DOHH2 (cell line): ENCODE results near the gene DOP1A.

Experiments used
- H3F3A ChIP-seq: fragments of 200-600 bp; sonication (generic), shearing (Covaris generic); 2 replicates; pipeline ENCODE4 v1.6.0; 2016; ENCODE audit warnings: antibody characterized with exemption, mild to moderate bottlenecking; ENCODE audit not compliant: control insufficient read depth, insufficient read depth
- H3K27ac ChIP-seq: fragments of 200-600 bp; sonication (generic); 2 replicates; pipeline ENCODE4 v1.5.1; 2014; ENCODE audit warnings: low read depth, mild to moderate bottlenecking, low read length, moderate library complexity
- H3K27me3 ChIP-seq: fragments of 200-600 bp; sonication (generic); 2 replicates; pipeline ENCODE4 v1.6.1; 2014; ENCODE audit warnings: mild to moderate bottlenecking, low read length, mixed read lengths; ENCODE audit not compliant: control insufficient read depth
- H3K36me3 ChIP-seq: fragments of 200-600 bp; sonication (generic); 2 replicates; pipeline ENCODE4 v1.6.1; 2014; ENCODE audit warnings: mild to moderate bottlenecking, low read length, moderate library complexity, mixed read lengths; ENCODE audit not compliant: control insufficient read depth
- H3K4me1 ChIP-seq: fragments of 200-600 bp; sonication (generic); 2 replicates; pipeline ENCODE4 v1.6.1; 2014; ENCODE audit warnings: mild to moderate bottlenecking, low read length, mixed read lengths; ENCODE audit not compliant: control insufficient read depth
- H3K4me2 ChIP-seq: fragments of 200-600 bp; sonication (generic); 2 replicates; pipeline ENCODE4 v1.6.0; 2014; ENCODE audit warnings: mild to moderate bottlenecking, low read length, moderate library complexity
- H3K4me3 ChIP-seq: fragments of 200-600 bp; sonication (generic); 2 replicates; pipeline ENCODE4 v1.5.1; 2014; ENCODE audit warnings: mild to moderate bottlenecking, low read length, mixed read lengths
- H3K79me2 ChIP-seq: fragments of 200-600 bp; sonication (generic); 2 replicates; pipeline ENCODE4 v1.6.1; 2014; ENCODE audit warnings: mild to moderate bottlenecking, low read length, mixed read lengths; ENCODE audit not compliant: control insufficient read depth
- H3K9me2 ChIP-seq: fragments of 200-600 bp; sonication (generic); replicated peaks from 2 replicates; pipeline ENCODE4 v1.6.1; 2014; ENCODE audit warnings: mild to moderate bottlenecking, low read length, mixed read lengths; ENCODE audit not compliant: control insufficient read depth
- H3K9me3 ChIP-seq: fragments of 200-600 bp; sonication (generic); 2 replicates; pipeline ENCODE4 v1.6.1; 2014; ENCODE audit warnings: antibody characterized with exemption, low read length, mixed read lengths; ENCODE audit not compliant: control insufficient read depth, insufficient read depth
- H4K20me1 ChIP-seq: fragments of 200-600 bp; sonication (generic); 2 replicates; pipeline ENCODE4 v1.6.0; 2014; ENCODE audit warnings: low read depth, mild to moderate bottlenecking, antibody characterized with exemption, low read length, moderate library complexity; ENCODE audit not compliant: control insufficient read depth, insufficient read depth
- EZH2phosphoT487 ChIP-seq: fragments of 200-600 bp; sonication (generic); IDR thresholded peaks from 2 replicates; pipeline ENCODE4 v1.6.1; 2017; ENCODE audit warnings: borderline replicate concordance, mild to moderate bottlenecking, antibody characterized with exemption, low read length, moderate library complexity, mixed read lengths
- TF ChIP-seq, protein P1 (sequence below): fragments of 200-600 bp; sonication (generic); IDR thresholded peaks from one replicate; pipeline ENCODE4 v1.5.1; 2014; ENCODE audit warnings: antibody characterized with exemption, mild to moderate bottlenecking, low read depth, low read length; ENCODE audit not compliant: poor library complexity, severe bottlenecking

Gene DOP1A

DNA sequence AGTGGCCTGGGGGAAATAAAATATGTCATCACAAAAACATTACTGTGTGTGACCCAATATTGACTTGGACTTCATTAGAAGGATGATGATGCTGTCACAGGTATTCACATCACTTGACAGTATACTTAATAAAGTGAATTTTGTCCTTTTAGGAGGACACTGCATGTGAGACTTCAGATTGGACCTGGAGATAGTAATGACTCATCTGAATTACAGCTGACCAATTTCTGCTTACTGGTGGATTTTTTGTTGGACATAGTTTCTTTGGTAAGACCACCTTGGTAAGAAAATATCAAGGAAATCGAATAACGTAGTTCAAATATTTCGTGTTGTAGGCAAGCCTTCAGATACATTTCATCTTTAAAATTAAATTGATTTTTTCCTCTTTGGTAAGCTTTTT is 57.1 kb downstream of the DOP1A start:
- H3F3A ChIP-seq, result no peaks in the 10 kb centered on the region
- peaks cover 86% of the 10 kb centered on the region for H3K36me3 ChIP-seq
- H3K4me3 ChIP-seq, result no peak overlapping the region
- no peaks in the 10 kb centered on the region for H4K20me1 ChIP-seq
- H3K79me2 ChIP-seq, result no peaks in the 10 kb centered on the region
- no peaks in the 10 kb centered on the region for H3K4me1 ChIP-seq
- TF ChIP-seq, protein P1, sequence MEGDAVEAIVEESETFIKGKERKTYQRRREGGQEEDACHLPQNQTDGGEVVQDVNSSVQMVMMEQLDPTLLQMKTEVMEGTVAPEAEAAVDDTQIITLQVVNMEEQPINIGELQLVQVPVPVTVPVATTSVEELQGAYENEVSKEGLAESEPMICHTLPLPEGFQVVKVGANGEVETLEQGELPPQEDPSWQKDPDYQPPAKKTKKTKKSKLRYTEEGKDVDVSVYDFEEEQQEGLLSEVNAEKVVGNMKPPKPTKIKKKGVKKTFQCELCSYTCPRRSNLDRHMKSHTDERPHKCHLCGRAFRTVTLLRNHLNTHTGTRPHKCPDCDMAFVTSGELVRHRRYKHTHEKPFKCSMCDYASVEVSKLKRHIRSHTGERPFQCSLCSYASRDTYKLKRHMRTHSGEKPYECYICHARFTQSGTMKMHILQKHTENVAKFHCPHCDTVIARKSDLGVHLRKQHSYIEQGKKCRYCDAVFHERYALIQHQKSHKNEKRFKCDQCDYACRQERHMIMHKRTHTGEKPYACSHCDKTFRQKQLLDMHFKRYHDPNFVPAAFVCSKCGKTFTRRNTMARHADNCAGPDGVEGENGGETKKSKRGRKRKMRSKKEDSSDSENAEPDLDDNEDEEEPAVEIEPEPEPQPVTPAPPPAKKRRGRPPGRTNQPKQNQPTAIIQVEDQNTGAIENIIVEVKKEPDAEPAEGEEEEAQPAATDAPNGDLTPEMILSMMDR, result no peak
- H3K9me2 ChIP-seq, result no peaks in the 10 kb centered on the region
- H3K9me3 ChIP-seq, result no peaks in the 10 kb centered on the region
- H3K4me2 ChIP-seq, result no peak overlapping the region
- H3K27me3 ChIP-seq, result no peaks in the 10 kb centered on the region
- no peak overlapping the region for H3K27ac ChIP-seq

DNA sequence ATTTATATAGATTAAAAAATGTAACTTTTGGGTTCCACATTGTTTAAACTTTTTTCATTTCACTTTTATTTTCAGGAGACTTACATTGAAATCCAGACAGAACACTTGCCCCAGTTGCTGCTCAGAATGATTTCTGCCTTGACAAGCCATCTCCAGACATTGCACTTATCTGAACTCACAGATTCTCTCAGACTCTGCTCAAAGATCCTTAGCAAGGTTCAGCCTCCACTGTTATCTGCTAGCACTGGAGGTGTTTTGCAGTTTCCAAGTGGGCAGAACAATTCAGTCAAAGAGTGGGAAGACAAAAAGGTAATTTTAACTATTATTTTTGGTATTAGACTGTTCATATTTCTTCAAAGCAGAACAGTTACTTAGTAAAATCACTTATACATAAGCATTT is 58.0 kb downstream of the DOP1A start:
- H3K4me1 ChIP-seq, result no peaks in the 10 kb centered on the region
- H3K27me3 ChIP-seq, result no peaks in the 10 kb centered on the region
- H3K27ac ChIP-seq, result no peak overlapping the region

DNA sequence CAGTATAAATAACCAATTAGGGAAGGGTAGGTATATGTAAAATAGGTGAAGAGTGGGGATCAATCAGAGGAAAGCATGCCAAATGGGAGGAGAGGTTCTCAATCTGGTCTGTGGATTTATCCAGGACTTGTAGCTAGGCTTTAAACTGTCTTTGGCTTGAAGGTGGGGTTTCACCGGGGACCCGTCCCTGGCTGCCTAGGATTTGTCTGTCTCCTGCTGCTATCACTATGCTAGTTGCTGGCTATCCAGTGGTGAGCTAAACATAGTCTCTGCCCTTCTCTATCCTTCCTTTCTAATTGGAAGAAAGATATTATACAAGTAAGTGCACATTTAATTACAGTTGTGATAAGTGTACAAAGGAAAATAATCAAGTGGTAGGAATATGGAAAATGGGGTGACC is 58.8 kb downstream of the DOP1A start:
- Histone ChIP-seq H3K36me3 (peaks cover 87% of the 10 kb centered on the region), H3K27ac (no peak overlapping the region), H3K4me1 (no peaks in the 10 kb centered on the region), H3K79me2 (no peaks in the 10 kb centered on the region), H3K9me2 (no peaks in the 10 kb centered on the region), H4K20me1 (no peaks in the 10 kb centered on the region), H3K4me2 (no peak overlapping the region), H3K27me3 (no peaks in the 10 kb centered on the region), H3K9me3 (no peaks in the 10 kb centered on the region), H3F3A (no peaks in the 10 kb centered on the region), H3K4me3 (no peak overlapping the region)
- TF ChIP-seq, protein P1, result no peak
- TF ChIP-seq EZH2phosphoT487, result no peak

More for the DNA sequence above, 58.0 kb downstream of the DOP1A start:
- H3K4me3 ChIP-seq, result no peak overlapping the region
- H3K79me2 ChIP-seq, result no peaks in the 10 kb centered on the region
- no peaks in the 10 kb centered on the region for H3K9me2 ChIP-seq
- no peak for TF ChIP-seq EZH2phosphoT487
- TF ChIP-seq, protein P1, result no peak
- H3K36me3 ChIP-seq, result peaks cover 87% of the 10 kb centered on the region
- no peak overlapping the region for H3K4me2 ChIP-seq
- no peaks in the 10 kb centered on the region for H4K20me1 ChIP-seq
- H3F3A ChIP-seq, result no peaks in the 10 kb centered on the region
- H3K9me3 ChIP-seq, result no peaks in the 10 kb centered on the region

DNA sequence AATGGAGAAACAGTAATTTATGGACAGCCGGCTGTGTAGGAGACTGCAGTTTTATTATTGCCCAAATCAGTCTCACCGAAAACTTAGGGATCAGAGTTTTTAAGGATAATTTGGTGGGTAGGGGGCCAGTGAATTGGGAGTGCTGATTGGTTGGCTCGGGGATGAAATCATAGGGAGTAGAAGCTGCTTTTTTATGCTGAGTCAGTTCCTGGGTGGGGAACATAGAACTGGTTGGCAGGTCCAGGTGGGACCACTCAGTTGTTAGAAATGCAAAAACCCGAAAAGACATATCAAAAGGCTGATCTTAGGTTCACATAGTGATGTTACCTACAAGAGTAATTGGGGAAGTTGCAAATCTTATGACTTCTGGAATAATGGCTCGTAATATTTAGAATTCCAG is 59.3 kb downstream of the DOP1A start:
- no peaks in the 10 kb centered on the region for H4K20me1 ChIP-seq
- peaks cover 88% of the 10 kb centered on the region for H3K36me3 ChIP-seq
- no peaks in the 10 kb centered on the region for H3K27me3 ChIP-seq
- no peak overlapping the region for H3K4me2 ChIP-seq
- no peak overlapping the region for H3K27ac ChIP-seq
- no peaks in the 10 kb centered on the region for H3F3A ChIP-seq
- no peaks in the 10 kb centered on the region for H3K9me3 ChIP-seq
- no peaks in the 10 kb centered on the region for H3K9me2 ChIP-seq
- no peaks in the 10 kb centered on the region for H3K4me1 ChIP-seq
- H3K4me3 ChIP-seq, result no peak overlapping the region
- H3K79me2 ChIP-seq, result no peaks in the 10 kb centered on the region
- no peak for TF ChIP-seq EZH2phosphoT487
- TF ChIP-seq, protein P1, result no peak
